PC-9 (cell line): ENCODE measurements around the gene BIK.

Source experiments
- CTCF ChIP-seq: fragments of 200-600 bp; sonication (generic); conservative IDR thresholded peaks from 2 replicates; pipeline ENCODE4 v1.6.1; 2017; ENCODE audit warnings: mixed run types, antibody characterized with exemption, mild to moderate bottlenecking, moderate library complexity
- EZH2 ChIP-seq: fragments of 200-600 bp; sonication (generic); IDR thresholded peaks from 2 replicates; pipeline ENCODE4 v1.8.0; 2017; ENCODE audit warnings: antibody characterized with exemption, low read depth

- TF ChIP-seq CTCF (no peak), EZH2 (no peak)
Measured at GRCh38 chr22:43098356-43098755, 12.2 kb upstream of the BIK start.
